Naive thymus-derived CD4-positive, alpha-beta T cell (primary cell): Measurements from ENCODE around the gene CD3G. TPM values are rescaled to one million over a fixed set of nuclear protein-coding genes. Genes with fewer than 3 reads are reported as not detected.

ENCODE experiments used
- ATAC-seq: fragments of 150-1000 bp; cut with Tn5 transposase; 2 replicates; pipeline ENCODE4 v1.10.0; 2021; ENCODE audit warnings: mild to moderate bottlenecking, moderate library complexity
- CTCF ChIA-PET: fragments of 350-600 bp; sonication (Branson Sonifier 250); formaldehyde crosslinking; loops from one replicate; lab custom pipeline; 2021; ENCODE audit warnings: antibody characterized with exemption; lab: Charles Lee
- POLR2A ChIA-PET: fragments of 350-600 bp; sonication (Branson Sonifier 250); formaldehyde crosslinking; loops from one replicate; lab custom pipeline; 2021; ENCODE audit warnings: antibody characterized with exemption, inconsistent platforms; lab: Charles Lee
- DNase-seq, 9 donors: peaks; one replicate each; pipeline versions ENCODE4 v3.0.0 to v3.0.0-alpha.2; 2020 to 2022; ENCODE audit warnings: mixed read lengths in 1 of 9
- H3K27ac ChIP-seq: one replicate; pipeline ENCODE4 v1.7.0; 2013; ENCODE audit warnings: mild to moderate bottlenecking, low read depth, low read length, moderate library complexity
- H3K27me3 ChIP-seq, 2 donors: one replicate each; pipeline ENCODE4 v1.7.0; 2013; ENCODE audit warnings: low read length in 2 of 2, mild to moderate bottlenecking in 2 of 2, moderate library complexity in 2 of 2; ENCODE audit not compliant: control insufficient read depth in 2 of 2, insufficient read depth in 2 of 2
- H3K36me3 ChIP-seq, 3 experiments: 1 replicate in 2 of 3; 2 replicates in 1 of 3; pipeline ENCODE4 v1.7.0; 2013; ENCODE audit warnings: low read length in 3 of 3, mild to moderate bottlenecking in 3 of 3, moderate library complexity in 1 of 3; ENCODE audit not compliant: insufficient read depth in 3 of 3, control insufficient read depth in 2 of 3
- H3K4me1 ChIP-seq, 2 donors: one replicate each; pipeline ENCODE4 v1.7.0; 2013; ENCODE audit warnings: low read length in 2 of 2, mild to moderate bottlenecking in 2 of 2, moderate library complexity in 1 of 2; ENCODE audit not compliant: control insufficient read depth in 2 of 2, insufficient read depth in 2 of 2
- H3K4me3 ChIP-seq: 2 replicates; pipeline ENCODE4 v1.7.0; 2013; ENCODE audit warnings: mild to moderate bottlenecking, low read length
- H3K9me3 ChIP-seq, 3 experiments: 1 replicate in 2 of 3; 2 replicates in 1 of 3; pipeline ENCODE4 v1.7.0; 2013; ENCODE audit warnings: low read length in 3 of 3; ENCODE audit not compliant: control insufficient read depth in 2 of 3
- H3K27ac Mint-ChIP-seq, 9 donors: one replicate each; pipeline ENCODE4 v1.8.0; 2020 to 2022; ENCODE audit warnings: mixed read lengths in 9 of 9, mild to moderate bottlenecking in 8 of 9, moderate library complexity in 5 of 9, inconsistent platforms in 2 of 9
- H3K27me3 Mint-ChIP-seq, 5 donors: one replicate each; pipeline ENCODE4 v1.8.0; 2021 to 2022; ENCODE audit warnings: mixed read lengths in 5 of 5, mild to moderate bottlenecking in 1 of 5
- H3K36me3 Mint-ChIP-seq, 5 donors: one replicate each; pipeline ENCODE4 v1.8.0; 2020 to 2022; ENCODE audit warnings: mixed read lengths in 5 of 5, mild to moderate bottlenecking in 3 of 5, inconsistent platforms in 1 of 5
- H3K4me1 Mint-ChIP-seq, 7 donors: one replicate each; pipeline ENCODE4 v1.8.0; 2020 to 2022; ENCODE audit warnings: mixed read lengths in 7 of 7, mild to moderate bottlenecking in 3 of 7, inconsistent platforms in 1 of 7
- H3K4me3 Mint-ChIP-seq, 10 donors: one replicate each; pipeline ENCODE4 v1.8.0; 2020 to 2022; ENCODE audit warnings: mild to moderate bottlenecking in 10 of 10, mixed read lengths in 10 of 10, moderate library complexity in 6 of 10, inconsistent platforms in 2 of 10
- H3K9me3 Mint-ChIP-seq, 11 donors: one replicate each; pipeline ENCODE4 v1.8.0; 2020 to 2022; ENCODE audit warnings: mixed read lengths in 11 of 11, mild to moderate bottlenecking in 4 of 11, inconsistent platforms in 1 of 11, moderate library complexity in 1 of 11
- intact Hi-C, 2 donors: fragments of 100-400 bp; cut with micrococcal nuclease; formaldehyde crosslinking; loops; one replicate each; pipeline ENCODE4 v1.15.1; 2023
- polyA plus RNA-seq, 2 donors: library from polyadenylated mRNA; unstranded; fragments of 300-500 nt; fragmentation: Illumina TruSeq; gene quantifications; one replicate each; pipeline ENCODE4 v1.2.3, GENCODE V29; 2021
- total RNA-seq, 6 experiments: library from RNA in 5 of 6; stranded (reverse) in 5 of 6; gene quantifications; 1 replicate in 5 of 6; 2 replicates in 1 of 6; pipeline ENCODE4 v1.2.3 and lab custom pipeline; 2021 to 2026

The CD3G gene
- total and polyA plus RNA-seq, 7 experiments from 2014 or later = 122 to 459 (median 197) TPM

DNA sequence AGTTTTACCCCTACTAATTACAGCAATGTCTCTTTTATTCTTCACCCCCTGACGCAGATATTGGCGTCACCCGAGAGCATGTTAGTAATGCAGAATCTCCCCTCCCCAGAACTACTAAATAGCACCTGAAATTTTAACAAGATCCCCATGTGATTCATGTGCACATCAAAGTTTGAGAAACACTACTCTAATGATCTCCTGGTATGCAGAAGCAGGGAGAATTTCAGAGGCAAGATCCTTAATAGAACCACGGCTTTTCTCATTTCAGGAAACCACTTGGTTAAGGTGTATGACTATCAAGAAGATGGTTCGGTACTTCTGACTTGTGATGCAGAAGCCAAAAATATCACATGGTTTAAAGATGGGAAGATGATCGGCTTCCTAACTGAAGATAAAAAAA, 5.3 kb downstream of the CD3G start:
- Histone ChIP-seq H3K4me3 (no peak overlapping the region), H3K9me3 (no peaks in the 10 kb centered on the region), H3K36me3 (peaks cover 22 to 54% (median 30%) of the 10 kb centered on the region in 3 experiments), H3K4me1 (peaks cover 25 to 30% of the 10 kb centered on the region in 2 donors), H3K27me3 (no peaks in the 10 kb centered on the region), H3K27ac (peak overlapping the region; percentile 96)
- CTCF ChIA-PET = interaction anchor here (0.8 to 8.6 kb wide), 4 partner anchors 10 to 151 kb away, joined by 3 to 90 read pairs (median 9); partner anchors contain the start of gene CD3E
- H3K36me3 Mint-ChIP-seq = peaks cover 36 to 57% (median 49%) of the 10 kb centered on the region in 5 donors
- DNase-seq = no peak
- no peaks in the 10 kb centered on the region for H3K27me3 Mint-ChIP-seq
- POLR2A ChIA-PET = no interaction called here
- H3K27ac Mint-ChIP-seq = peak overlapping the region in 8 of 9 donors; percentile 73 to 100 (median 96)
- intact Hi-C loops = no loop called here
- peak overlapping the region in 4 of 10 donors; percentile 2 to 98 (median 70) for H3K4me3 Mint-ChIP-seq
- no peak for ATAC-seq
- peaks cover 0 to 1% (median 0%) of the 10 kb centered on the region in 11 donors for H3K9me3 Mint-ChIP-seq
- peaks cover 26 to 80% (median 62%) of the 10 kb centered on the region in 7 donors for H3K4me1 Mint-ChIP-seq

DNA sequence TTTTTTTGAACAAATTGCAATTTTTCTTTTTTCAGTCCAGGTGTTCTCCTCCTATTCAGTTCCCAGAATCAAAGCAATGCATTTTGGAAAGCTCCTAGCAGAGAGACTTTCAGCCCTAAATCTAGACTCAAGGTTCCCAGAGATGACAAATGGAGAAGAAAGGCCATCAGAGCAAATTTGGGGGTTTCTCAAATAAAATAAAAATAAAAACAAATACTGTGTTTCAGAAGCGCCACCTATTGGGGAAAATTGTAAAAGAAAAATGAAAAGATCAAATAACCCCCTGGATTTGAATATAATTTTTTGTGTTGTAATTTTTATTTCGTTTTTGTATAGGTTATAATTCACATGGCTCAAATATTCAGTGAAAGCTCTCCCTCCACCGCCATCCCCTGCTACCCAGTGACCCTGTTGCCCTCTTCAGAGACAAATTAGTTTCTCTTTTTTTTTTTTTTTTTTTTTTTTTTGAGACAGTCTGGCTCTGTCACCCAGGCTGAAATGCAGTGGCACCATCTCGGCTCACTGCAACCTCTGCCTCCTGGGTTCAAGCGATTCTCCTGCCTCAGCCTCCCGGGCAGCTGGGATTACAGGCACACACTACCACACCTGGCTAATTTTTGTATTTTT, 9.1 kb downstream of the CD3G start:
- POLR2A ChIA-PET = interaction anchor here (0.6 to 3.6 kb wide), 5 partner anchors 11 to 155 kb away, joined by 3 to 24 read pairs (median 6); partner anchors contain the start of gene CD3D
- peaks cover 5 to 53% (median 35%) of the 10 kb centered on the region in 7 donors for H3K4me1 Mint-ChIP-seq

DNA sequence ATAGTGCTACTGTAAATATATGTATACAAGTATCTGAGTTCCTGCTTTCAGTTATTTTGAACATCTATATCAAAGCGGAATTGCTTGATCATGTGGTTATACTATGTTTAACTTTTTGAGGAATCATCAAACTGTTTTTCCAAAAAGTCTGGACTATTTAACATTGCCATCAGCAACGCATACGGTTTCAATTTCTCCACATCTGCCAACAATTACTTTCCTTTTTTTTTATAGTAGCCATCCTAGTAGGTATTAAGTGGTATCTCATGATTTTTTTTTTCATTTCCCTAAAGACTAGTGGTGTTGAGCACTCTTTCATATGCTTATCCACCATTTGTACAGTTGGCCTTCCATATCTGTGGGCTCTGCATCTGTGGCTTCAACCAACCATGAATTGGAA, 13.9 kb downstream of the CD3G start:
- CTCF ChIA-PET = interaction anchor here (0.6 kb wide), 1 partner anchor 62 kb away, joined by 3 read pairs; no protein-coding TSS in a partner anchor
- peaks cover 23 to 61% (median 50%) of the 10 kb centered on the region in 7 donors for H3K4me1 Mint-ChIP-seq
- peaks cover 0 to 11% (median 0%) of the 10 kb centered on the region in 11 donors for H3K9me3 Mint-ChIP-seq
- Histone ChIP-seq H3K4me3 (no peak overlapping the region), H3K9me3 (no peaks in the 10 kb centered on the region), H3K4me1 (peaks cover 19 to 30% of the 10 kb centered on the region in 2 donors), H3K27me3 (no peaks in the 10 kb centered on the region), H3K27ac (peak overlapping the region; percentile 93), H3K36me3 (peaks cover 0 to 6% (median 0%) of the 10 kb centered on the region in 3 experiments)
- H3K27ac Mint-ChIP-seq = peak overlapping the region in 8 of 9 donors; percentile 10 to 100 (median 98)
- no peak overlapping the region for H3K4me3 Mint-ChIP-seq
- intact Hi-C loops = loop anchor here (2.0 to 5.0 kb wide), 5 partner anchors 43 to 737 kb away; partner anchors contain the start of genes ATP5MG (in 1 of the 2) and CD3E (in 1 of the 2)
- peaks cover 0 to 6% (median 0%) of the 10 kb centered on the region in 5 donors for H3K27me3 Mint-ChIP-seq
- peaks cover 0 to 18% (median 7%) of the 10 kb centered on the region in 5 donors for H3K36me3 Mint-ChIP-seq
- DNase-seq (no peak), ATAC-seq (no peak)
- POLR2A ChIA-PET = interaction anchor here (0.6 kb wide), 1 partner anchor 213 kb away, joined by 3 read pairs; no protein-coding TSS in a partner anchor

More for the DNA sequence above, 9.1 kb downstream of the CD3G start:
- Histone ChIP-seq H3K4me3 (no peak overlapping the region), H3K27me3 (no peaks in the 10 kb centered on the region), H3K36me3 (peaks cover 22 to 52% (median 30%) of the 10 kb centered on the region in 3 experiments), H3K27ac (peak overlapping the region; percentile 62), H3K9me3 (no peaks in the 10 kb centered on the region), H3K4me1 (peaks cover 13 to 15% of the 10 kb centered on the region in 2 donors)
- peaks cover 26 to 42% (median 30%) of the 10 kb centered on the region in 5 donors for H3K36me3 Mint-ChIP-seq
- H3K27me3 Mint-ChIP-seq = no peaks in the 10 kb centered on the region
- intact Hi-C loops = loop anchor here (1.0 to 2.0 kb wide), 7 partner anchors 9 to 155 kb away; partner anchors contain the start of genes CD3E (in 1 of the 2) and CD3G (in 1 of the 2)
- CTCF ChIA-PET = interaction anchor here (0.7 to 8.6 kb wide), 6 partner anchors 8 to 155 kb away, joined by 3 to 90 read pairs (median 8); partner anchors contain the start of genes CD3E and CD3G
- ATAC-seq = peak; percentile 51
- H3K9me3 Mint-ChIP-seq = no peaks in the 10 kb centered on the region
- H3K27ac Mint-ChIP-seq = peak overlapping the region; percentile 38 to 96 (median 91)
- H3K4me3 Mint-ChIP-seq = no peak overlapping the region
- peak in 7 of 9 donors; percentile 21 to 70 (median 61) for DNase-seq

DNA sequence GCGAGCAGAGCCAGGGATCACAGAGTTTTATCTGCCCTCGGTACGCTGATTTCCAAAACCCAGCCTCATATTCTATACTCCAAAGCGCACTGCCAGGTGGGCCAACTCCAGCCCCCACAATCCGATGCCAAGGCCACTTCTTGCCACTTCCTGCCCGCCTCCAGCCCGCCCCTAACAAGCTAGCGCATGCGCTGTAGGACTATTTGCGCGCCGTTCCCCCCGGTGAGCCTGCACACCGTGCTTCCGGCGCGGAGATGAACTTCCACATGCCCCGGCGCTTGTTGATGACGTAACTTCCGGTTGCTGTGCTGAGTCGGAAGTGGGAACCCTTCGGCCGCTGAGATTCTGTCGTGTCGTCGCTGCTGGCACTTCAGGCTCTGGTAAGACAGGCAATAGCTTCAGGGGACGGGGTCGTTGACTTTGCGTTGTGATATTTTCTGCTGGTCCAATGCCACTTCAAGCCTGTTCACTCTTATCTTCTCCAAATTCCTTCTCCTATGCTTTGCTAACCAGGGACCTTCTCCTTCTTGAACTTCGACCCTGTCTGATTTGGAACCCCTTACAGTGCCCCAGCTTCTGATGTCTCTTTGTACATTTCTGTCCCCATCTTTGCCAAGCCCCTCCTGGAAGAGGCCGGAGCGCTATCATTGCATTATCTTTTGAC, 15.3 kb downstream of the CD3G start, which contains the start of gene UBE4A:
TSS of gene UBE4A (plus strand) at position 306 of the 664 bp plus-strand sequence. CDS start 5,481 bp downstream, outside the sequence.
- Mint-ChIP-seq H3K4me3 (peak within 1 kb of the TSS; percentile 92 to 99 (median 96)), H3K27ac (peak within 1 kb of the TSS; percentile 96 to 100 (median 98)), H3K36me3 (peaks cover 0 to 18% (median 12%) of the 10 kb centered on the region in 5 donors), H3K27me3 (peaks cover 0 to 6% (median 0%) of the 10 kb centered on the region in 5 donors), H3K9me3 (peaks cover 0 to 11% (median 0%) of the 10 kb centered on the region in 11 donors), H3K4me1 (peaks cover 30 to 61% (median 51%) of the 10 kb centered on the region in 7 donors)
- ChIA-PET POLR2A (interaction anchor here (0.9 to 5.3 kb wide), 16 partner anchors 9 to 858 kb away, joined by 3 to 36 read pairs (median 4); partner anchors contain the start of genes CD3D, CD3E, JAML and KMT2A), CTCF (interaction anchor here (0.8 to 3.6 kb wide), 4 partner anchors 17 to 64 kb away, joined by 3 to 21 read pairs (median 12); partner anchors contain the start of genes CD3D and CD3E)
- peak within 1 kb of the TSS; percentile 93 for H3K27ac ChIP-seq
- peak within 1 kb of the TSS; percentile 87 for H3K4me3 ChIP-seq
- H3K36me3 ChIP-seq = peaks cover 0 to 7% (median 5%) of the 10 kb centered on the region in 3 experiments
- no peaks in the 10 kb centered on the region for H3K27me3 ChIP-seq
- intact Hi-C loops = loop anchor here (1.0 to 5.0 kb wide), 13 partner anchors 15 to 735 kb away; partner anchors contain the start of genes ATP5MG (in 2 of the 2), CD3E (in 2 of the 2) and CD3G (in 2 of the 2)
- peak; percentile 89 to 96 (median 95) for DNase-seq
- peak; percentile 96 for ATAC-seq
- H3K9me3 ChIP-seq = no peaks in the 10 kb centered on the region
- peaks cover 18 to 27% of the 10 kb centered on the region in 2 donors for H3K4me1 ChIP-seq

DNA sequence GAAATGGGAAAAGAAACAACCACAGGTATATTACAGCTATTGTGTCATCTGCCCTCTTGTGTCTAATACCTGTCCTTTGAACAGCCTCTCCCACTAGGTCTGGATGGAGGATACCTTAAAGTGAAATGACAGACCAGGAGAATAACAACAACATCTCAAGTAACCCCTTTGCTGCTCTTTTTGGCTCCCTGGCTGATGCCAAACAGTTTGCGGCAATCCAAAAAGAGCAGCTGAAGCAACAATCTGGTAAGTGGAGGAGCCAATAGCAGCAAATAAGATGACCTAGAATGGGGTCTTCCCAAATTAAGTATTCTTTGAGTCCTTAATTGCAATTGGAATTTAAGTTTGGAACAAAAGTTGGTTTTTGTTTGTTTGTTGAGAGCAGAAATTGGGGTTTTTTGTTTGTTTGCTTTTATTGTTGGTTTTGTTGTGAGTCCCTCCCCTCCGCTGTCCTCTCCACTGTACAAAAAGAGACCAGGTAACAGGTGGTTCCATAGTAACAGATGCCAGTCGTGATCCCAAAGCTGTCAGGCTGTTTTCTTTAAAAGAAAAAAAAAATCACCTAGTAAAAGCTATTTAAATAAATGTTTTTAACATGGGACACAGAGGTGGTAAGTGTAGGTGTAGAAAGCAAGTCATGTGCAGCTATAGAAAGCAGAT, 20.9 kb downstream of the CD3G start:
- H3K4me1 ChIP-seq = peaks cover 16 to 22% of the 10 kb centered on the region in 2 donors
- intact Hi-C loops = no loop called here
- Mint-ChIP-seq H3K27me3 (no peaks in the 10 kb centered on the region), H3K36me3 (peaks cover 6 to 39% (median 34%) of the 10 kb centered on the region in 5 donors), H3K4me3 (no peak overlapping the region), H3K4me1 (peaks cover 24 to 52% (median 37%) of the 10 kb centered on the region in 7 donors), H3K27ac (peak overlapping the region in 3 of 9 donors; percentile 7 to 59 (median 17)), H3K9me3 (no peaks in the 10 kb centered on the region)
- H3K27me3 ChIP-seq = no peaks in the 10 kb centered on the region
- ChIA-PET CTCF (interaction anchor here (0.5 to 1.2 kb wide), 7 partner anchors 10 to 194 kb away, joined by 3 to 11 read pairs (median 3); no protein-coding TSS in a partner anchor), POLR2A (interaction anchor here (0.8 to 1.3 kb wide), 6 partner anchors 9 to 153 kb away, joined by 3 to 4 read pairs (median 3); no protein-coding TSS in a partner anchor)
- ATAC-seq (no peak), DNase-seq (no peak)
- no peaks in the 10 kb centered on the region for H3K9me3 ChIP-seq
- no peak overlapping the region for H3K27ac ChIP-seq
- peaks cover 20 to 44% (median 42%) of the 10 kb centered on the region in 3 experiments for H3K36me3 ChIP-seq
- no peak overlapping the region for H3K4me3 ChIP-seq
